ENCODE measurements around the gene BCL2L1.

The BCL2L1 gene

DNA sequence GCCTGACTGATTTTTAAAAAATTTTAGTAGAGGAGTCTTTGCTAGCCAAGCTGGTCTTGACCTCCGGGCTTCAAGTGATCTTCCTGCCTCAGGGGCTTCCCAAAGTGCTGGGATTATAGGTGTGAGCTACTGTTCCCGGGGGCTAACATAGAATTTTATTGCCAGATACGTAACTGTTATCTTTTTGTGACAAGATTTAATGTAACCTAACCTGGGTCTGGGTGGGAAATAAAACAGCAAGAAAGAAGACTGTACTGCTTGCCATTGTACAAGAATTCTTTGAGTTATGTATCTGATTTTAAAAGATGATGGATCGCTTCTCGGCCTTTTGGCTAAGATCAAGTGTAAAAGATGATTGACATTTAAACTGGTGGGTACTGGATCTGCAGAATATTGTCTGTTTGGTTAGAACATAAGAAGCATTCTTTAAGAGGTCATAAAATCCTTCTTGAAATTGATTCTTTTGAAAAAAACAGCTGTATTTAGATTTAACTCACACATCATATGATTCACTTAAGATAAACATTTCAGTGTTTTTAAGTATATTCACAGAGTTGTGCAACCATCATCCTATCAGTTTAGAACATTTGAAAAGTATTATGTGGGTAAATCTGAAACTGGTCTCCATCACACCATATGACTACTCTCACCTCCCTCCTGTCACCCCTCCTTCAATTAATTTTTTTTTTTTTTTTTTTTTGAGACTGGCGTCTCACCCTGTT is 38.0 kb upstream of the BCL2L1 start:
- no peak for DNase-seq
- no peaks in the 10 kb centered on the region for H3K27me3 ChIP-seq (replicated peaks)
- in situ Hi-C loops (cut with HindIII; ENCODE audit: low pct_ligation_motif_present, low sequenced_read_pairs), result no loop called here
- peak overlapping the region; percentile 84 for H3K27ac ChIP-seq
- no peak overlapping the region for H3K4me3 ChIP-seq (ENCODE audit: low read depth, low read length)
- H3K36me3 ChIP-seq (replicated peaks), result no peaks in the 10 kb centered on the region
- TF ChIP-seq, protein P1, sequence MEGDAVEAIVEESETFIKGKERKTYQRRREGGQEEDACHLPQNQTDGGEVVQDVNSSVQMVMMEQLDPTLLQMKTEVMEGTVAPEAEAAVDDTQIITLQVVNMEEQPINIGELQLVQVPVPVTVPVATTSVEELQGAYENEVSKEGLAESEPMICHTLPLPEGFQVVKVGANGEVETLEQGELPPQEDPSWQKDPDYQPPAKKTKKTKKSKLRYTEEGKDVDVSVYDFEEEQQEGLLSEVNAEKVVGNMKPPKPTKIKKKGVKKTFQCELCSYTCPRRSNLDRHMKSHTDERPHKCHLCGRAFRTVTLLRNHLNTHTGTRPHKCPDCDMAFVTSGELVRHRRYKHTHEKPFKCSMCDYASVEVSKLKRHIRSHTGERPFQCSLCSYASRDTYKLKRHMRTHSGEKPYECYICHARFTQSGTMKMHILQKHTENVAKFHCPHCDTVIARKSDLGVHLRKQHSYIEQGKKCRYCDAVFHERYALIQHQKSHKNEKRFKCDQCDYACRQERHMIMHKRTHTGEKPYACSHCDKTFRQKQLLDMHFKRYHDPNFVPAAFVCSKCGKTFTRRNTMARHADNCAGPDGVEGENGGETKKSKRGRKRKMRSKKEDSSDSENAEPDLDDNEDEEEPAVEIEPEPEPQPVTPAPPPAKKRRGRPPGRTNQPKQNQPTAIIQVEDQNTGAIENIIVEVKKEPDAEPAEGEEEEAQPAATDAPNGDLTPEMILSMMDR (IDR thresholded peaks at IDR 0.05; ENCODE audit: low read depth, low read length, missing control alignments), result no peak

DNA sequence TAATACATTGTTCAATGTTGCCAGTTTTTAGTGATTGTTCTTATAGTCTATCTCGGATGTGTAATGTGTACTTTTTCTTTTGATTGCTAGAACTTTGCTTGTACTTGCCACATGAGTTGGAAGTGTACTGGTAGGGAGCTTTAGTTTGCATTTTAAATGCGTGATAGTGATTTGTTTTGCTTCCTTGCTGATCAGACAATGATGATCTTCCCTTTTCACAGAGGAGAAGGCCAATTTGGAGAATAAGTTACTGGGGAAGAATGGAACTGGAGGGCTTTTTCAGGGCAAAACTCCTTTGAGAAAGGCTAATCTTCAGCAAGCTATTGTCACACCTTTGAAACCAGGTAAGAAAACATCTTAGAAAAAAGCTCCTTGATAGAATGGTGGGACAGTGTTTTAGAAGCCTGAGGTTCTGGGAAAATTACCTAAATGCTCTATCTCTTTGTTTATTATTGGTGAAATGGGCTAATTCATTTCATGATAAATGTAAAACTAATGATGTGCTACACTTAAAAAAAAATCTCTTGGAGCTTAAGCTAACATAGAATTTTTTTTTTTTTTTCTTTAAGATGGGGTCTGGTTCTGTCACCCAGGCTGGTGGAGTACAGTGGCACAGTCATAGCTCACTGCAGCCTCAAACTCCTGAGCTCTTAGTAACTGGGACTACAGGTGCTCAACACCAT is 37.3 kb upstream of the BCL2L1 start:
- H3K27ac ChIP-seq, result peak overlapping the region; percentile 84
- H3K36me3 ChIP-seq (replicated peaks), result no peaks in the 10 kb centered on the region
- DNase-seq, result no peak
- H3K27me3 ChIP-seq (replicated peaks), result no peaks in the 10 kb centered on the region
- in situ Hi-C loops (cut with HindIII; ENCODE audit: low pct_ligation_motif_present, low sequenced_read_pairs), result no loop called here
- H3K4me3 ChIP-seq (ENCODE audit: low read depth, low read length), result no peak overlapping the region
- TF ChIP-seq, protein P1 (IDR thresholded peaks at IDR 0.05; ENCODE audit: low read depth, low read length, missing control alignments), result no peak

DNA sequence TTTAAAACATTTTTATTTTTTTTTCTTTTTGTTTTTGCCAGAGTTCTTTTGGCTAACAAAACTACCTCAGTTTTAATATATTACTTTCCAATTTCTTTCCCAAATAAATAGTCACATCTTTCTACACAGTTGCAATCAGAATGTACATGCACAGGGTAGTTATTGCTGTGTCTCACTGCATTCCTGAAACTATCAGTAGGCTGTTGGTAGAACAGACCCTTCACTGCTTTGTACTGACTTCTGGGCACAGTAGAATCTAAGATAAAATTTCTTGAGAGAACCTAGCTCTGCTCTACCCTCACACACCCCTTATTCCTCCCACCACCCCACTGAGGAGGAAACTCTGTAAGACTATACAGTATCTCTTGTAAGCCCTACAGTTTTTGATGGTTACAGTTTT is 36.3 kb upstream of the BCL2L1 start:
- in situ Hi-C loops (cut with HindIII; ENCODE audit: low pct_ligation_motif_present, low sequenced_read_pairs), result no loop called here
- no peak for DNase-seq
- TF ChIP-seq, protein P1 (IDR thresholded peaks at IDR 0.05; ENCODE audit: low read depth, low read length, missing control alignments), result no peak
- Histone ChIP-seq H3K27ac (peak overlapping the region; percentile 84), H3K4me3 (ENCODE audit: low read depth, low read length) (no peak overlapping the region), H3K36me3 (replicated peaks) (no peaks in the 10 kb centered on the region), H3K27me3 (replicated peaks) (no peaks in the 10 kb centered on the region)

DNA sequence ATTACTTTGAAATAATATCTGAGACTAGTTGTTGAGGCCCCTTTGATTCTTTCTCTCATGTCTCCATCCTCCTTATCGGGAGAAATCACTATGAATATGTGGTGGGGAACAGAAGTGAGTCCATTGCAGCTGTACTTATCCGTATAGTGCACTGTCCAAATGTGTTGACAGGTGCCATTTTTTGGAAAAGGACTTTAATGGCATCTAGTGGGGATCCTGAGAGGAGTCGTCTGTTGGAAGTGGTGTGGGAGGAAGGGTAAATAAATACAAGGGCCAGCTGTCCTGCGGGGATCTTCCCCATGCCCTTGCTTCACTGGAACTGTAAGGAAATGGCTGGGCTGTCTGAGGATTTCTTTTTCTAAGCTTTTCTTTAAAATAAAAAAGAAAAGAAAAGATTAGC is 35.9 kb upstream of the BCL2L1 start:
- Histone ChIP-seq H3K27me3 (replicated peaks) (no peaks in the 10 kb centered on the region), H3K36me3 (replicated peaks) (no peaks in the 10 kb centered on the region), H3K4me3 (ENCODE audit: low read depth, low read length) (no peak overlapping the region), H3K27ac (peak overlapping the region; percentile 84)
- TF ChIP-seq, protein P1 (IDR thresholded peaks at IDR 0.05; ENCODE audit: low read depth, low read length, missing control alignments), result no peak
- in situ Hi-C loops (cut with HindIII; ENCODE audit: low pct_ligation_motif_present, low sequenced_read_pairs), result no loop called here
- no peak for DNase-seq

DNA sequence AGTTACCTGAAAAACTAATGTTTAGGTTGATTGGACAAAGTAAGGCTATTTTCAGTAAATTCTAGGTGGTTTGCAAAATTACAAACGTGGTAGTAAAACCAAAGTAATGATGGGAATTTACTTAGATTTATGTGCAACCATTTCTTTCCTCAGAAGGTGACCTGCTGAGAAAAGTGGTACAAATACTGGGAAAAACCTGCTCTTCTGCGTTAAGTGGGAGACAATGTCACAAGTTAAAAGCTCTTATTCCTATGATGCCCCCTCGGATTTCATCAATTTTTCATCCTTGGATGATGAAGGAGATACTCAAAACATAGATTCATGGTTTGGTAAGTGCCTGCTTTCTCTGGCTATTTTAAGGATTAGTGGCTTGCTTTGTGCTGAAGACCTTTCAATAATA is 34.6 kb upstream of the BCL2L1 start:
- Histone ChIP-seq H3K27ac (no peak overlapping the region), H3K27me3 (replicated peaks) (no peaks in the 10 kb centered on the region), H3K4me3 (ENCODE audit: low read depth, low read length) (no peak overlapping the region), H3K36me3 (replicated peaks) (no peaks in the 10 kb centered on the region)
- in situ Hi-C loops (cut with HindIII; ENCODE audit: low pct_ligation_motif_present, low sequenced_read_pairs), result no loop called here
- TF ChIP-seq, protein P1 (IDR thresholded peaks at IDR 0.05; ENCODE audit: low read depth, low read length, missing control alignments), result no peak
- no peak for DNase-seq

All from brain microvascular endothelial cell (primary cell).